ENCODE data around the gene ENGASE.
A peak's percentile ranks its signal among the peaks of the same experiment; 100 is the strongest.

Gene ENGASE

GRCh38 chr17:79116575-79117368 is 42.1 kb downstream of the ENGASE start:
- no peak for DNase-seq

GRCh38 chr17:79117905-79118487 is 43.4 kb downstream of the ENGASE start:
- DNase-seq, result no peak

GRCh38 chr17:79118924-79119323 is 44.3 kb downstream of the ENGASE start:
- DNase-seq, result no peak

- no peak for DNase-seq
These were observed 45.6 kb downstream of the ENGASE start for GRCh38 chr17:79120259-79120658.

- DNase-seq, result no peak
These were observed 49.4 kb downstream of the ENGASE start for GRCh38 chr17:79123988-79124387.

- no peak for DNase-seq
These were observed 50.0 kb downstream of the ENGASE start for GRCh38 chr17:79124513-79125209.

- DNase-seq, result peak; percentile 62
These were observed 50.9 kb downstream of the ENGASE start for GRCh38 chr17:79125503-79125902.

GRCh38 chr17:79126139-79126538 is 51.5 kb downstream of the ENGASE start:
- peak; percentile 21 for DNase-seq

- DNase-seq, result no peak
These were observed 53.0 kb downstream of the ENGASE start for GRCh38 chr17:79127534-79128135.

- DNase-seq, result no peak
These were observed 54.9 kb downstream of the ENGASE start for GRCh38 chr17:79129523-79129922.

GRCh38 chr17:79130536-79131273 is 56.1 kb downstream of the ENGASE start:
- no peak for DNase-seq

- DNase-seq, result no peak
These were observed 56.6 kb downstream of the ENGASE start for GRCh38 chr17:79131274-79131635.

GRCh38 chr17:79131701-79132100 is 57.1 kb downstream of the ENGASE start:
- DNase-seq, result no peak

- DNase-seq, result peak; percentile 95
These were observed 57.8 kb downstream of the ENGASE start for GRCh38 chr17:79132271-79133064.

- DNase-seq, result no peak
These were observed 58.6 kb downstream of the ENGASE start for GRCh38 chr17:79133214-79133613.

GRCh38 chr17:79133985-79134384 is 59.4 kb downstream of the ENGASE start:
- no peak for DNase-seq

- no peak for DNase-seq
These were observed 60.4 kb downstream of the ENGASE start for GRCh38 chr17:79135011-79135410.

- DNase-seq, result no peak
These were observed 61.2 kb downstream of the ENGASE start for GRCh38 chr17:79135628-79136405.
